Measurements from ENCODE around the gene CAMSAP1.

Gene CAMSAP1

GRCh38 chr9:135885100-135885853, 22.1 kb downstream of the CAMSAP1 start (continued):
- TF ChIP-seq PRDM1 (tag by site-specific recombination; IDR thresholded peaks at IDR 0.05) (peak; percentile 35; the same call in 1 of the 2 replicates), ZBTB17 (tag by site-specific recombination; IDR thresholded peaks at IDR 0.05) (peak; percentile 75), ZNF473 (tag by site-specific recombination; IDR thresholded peaks at IDR 0.05) (no peak), SALL2 (tag by site-specific recombination; IDR thresholded peaks at IDR 0.05; ENCODE audit: borderline replicate concordance) (no peak), ZEB2 (tag by site-specific recombination; IDR thresholded peaks at IDR 0.05) (0 out of 2 replicates have a peak, but pooled peaks have one; percentile 28), TCF7L2 (IDR thresholded peaks at IDR 0.05; ENCODE audit: borderline replicate concordance, low read depth, low read length) (no peak)
- TF ChIP-seq, protein P1, sequence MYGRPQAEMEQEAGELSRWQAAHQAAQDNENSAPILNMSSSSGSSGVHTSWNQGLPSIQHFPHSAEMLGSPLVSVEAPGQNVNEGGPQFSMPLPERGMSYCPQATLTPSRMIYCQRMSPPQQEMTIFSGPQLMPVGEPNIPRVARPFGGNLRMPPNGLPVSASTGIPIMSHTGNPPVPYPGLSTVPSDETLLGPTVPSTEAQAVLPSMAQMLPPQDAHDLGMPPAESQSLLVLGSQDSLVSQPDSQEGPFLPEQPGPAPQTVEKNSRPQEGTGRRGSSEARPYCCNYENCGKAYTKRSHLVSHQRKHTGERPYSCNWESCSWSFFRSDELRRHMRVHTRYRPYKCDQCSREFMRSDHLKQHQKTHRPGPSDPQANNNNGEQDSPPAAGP (tag by site-specific recombination; IDR thresholded peaks at IDR 0.05) = peak; percentile 43

GRCh38 chr9:135884328-135885035, 22.9 kb downstream of the CAMSAP1 start:
- Histone ChIP-seq H3K36me3 (ENCODE audit: control insufficient read depth in 2 of 2, insufficient read depth in 1 of 2, low read length in 2 of 2) (peaks cover 0 to 10% of the 10 kb centered on the region in 2 experiments; a peak in 2 of 3 replicates), H3K4me3 (ENCODE audit: low read depth, low read length) (no peak overlapping the region), H3K27ac (ENCODE audit: extremely low read depth, low read depth, low read length) (no peak overlapping the region), H3K9me3 (ENCODE audit: control insufficient read depth, insufficient read depth, low read depth, low read length) (no peaks in the 10 kb centered on the region), H3K4me1 (ENCODE audit: control insufficient read depth, insufficient read depth, low read length) (peaks cover 8% of the 10 kb centered on the region)
- POLR2A ChIA-PET = interaction anchor here (0.8 kb wide), 1 partner anchor 23 kb away, joined by 3 read pairs; the partner anchor contains the start of gene CAMSAP1
- TF ChIP-seq ZNF600 (tag by site-specific recombination; IDR thresholded peaks at IDR 0.05) (peak; percentile 33; the same call in 1 of the 2 replicates), ZNF248 (tag by site-specific recombination; IDR thresholded peaks at IDR 0.05) (no peak), ZNF501 (tag by site-specific recombination; IDR thresholded peaks at IDR 0.05) (no peak), ZNF629 (tag by site-specific recombination; IDR thresholded peaks at IDR 0.05) (peak; percentile 50; the same call in 1 of the 2 replicates), ZNF670 (tag by site-specific recombination; IDR thresholded peaks at IDR 0.05; ENCODE audit: low read depth) (no peak)
- TF ChIP-seq, protein P2, sequence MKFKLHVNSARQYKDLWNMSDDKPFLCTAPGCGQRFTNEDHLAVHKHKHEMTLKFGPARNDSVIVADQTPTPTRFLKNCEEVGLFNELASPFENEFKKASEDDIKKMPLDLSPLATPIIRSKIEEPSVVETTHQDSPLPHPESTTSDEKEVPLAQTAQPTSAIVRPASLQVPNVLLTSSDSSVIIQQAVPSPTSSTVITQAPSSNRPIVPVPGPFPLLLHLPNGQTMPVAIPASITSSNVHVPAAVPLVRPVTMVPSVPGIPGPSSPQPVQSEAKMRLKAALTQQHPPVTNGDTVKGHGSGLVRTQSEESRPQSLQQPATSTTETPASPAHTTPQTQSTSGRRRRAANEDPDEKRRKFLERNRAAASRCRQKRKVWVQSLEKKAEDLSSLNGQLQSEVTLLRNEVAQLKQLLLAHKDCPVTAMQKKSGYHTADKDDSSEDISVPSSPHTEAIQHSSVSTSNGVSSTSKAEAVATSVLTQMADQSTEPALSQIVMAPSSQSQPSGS (tag by site-specific recombination; IDR thresholded peaks at IDR 0.05; ENCODE audit: low read depth) = peak; percentile 23; the same call in 1 of the 2 replicates
- CTCF ChIA-PET = interaction anchor here (0.6 to 1.3 kb wide), 3 partner anchors 18 to 318 kb away, joined by 3 to 6 read pairs (median 4); no protein-coding TSS in a partner anchor

GRCh38 chr9:135883410-135884089, 23.8 kb downstream of the CAMSAP1 start:
- H3K36me3 ChIP-seq (ENCODE audit: control insufficient read depth in 2 of 2, insufficient read depth in 1 of 2, low read length in 2 of 2) = peaks cover 0 to 10% of the 10 kb centered on the region in 2 experiments; a peak in 2 of 3 replicates
- no peak overlapping the region for H3K27ac ChIP-seq (ENCODE audit: extremely low read depth, low read depth, low read length)
- TF ChIP-seq ZNF19 (tag by site-specific recombination; IDR thresholded peaks at IDR 0.05; ENCODE audit: low read depth) = no peak
- 0 out of 2 replicates have a peak, but pooled peaks have one; percentile 15 for TF ChIP-seq ZFHX2 (tag by site-specific recombination; conservative IDR thresholded peaks at IDR 0.05)
- no peak for TF ChIP-seq ZNF148 (tag by site-specific recombination; IDR thresholded peaks at IDR 0.05; ENCODE audit: borderline replicate concordance)
- TF ChIP-seq, protein P1 (tag by site-specific recombination; IDR thresholded peaks at IDR 0.05) = no peak
- TF ChIP-seq, protein P3, sequence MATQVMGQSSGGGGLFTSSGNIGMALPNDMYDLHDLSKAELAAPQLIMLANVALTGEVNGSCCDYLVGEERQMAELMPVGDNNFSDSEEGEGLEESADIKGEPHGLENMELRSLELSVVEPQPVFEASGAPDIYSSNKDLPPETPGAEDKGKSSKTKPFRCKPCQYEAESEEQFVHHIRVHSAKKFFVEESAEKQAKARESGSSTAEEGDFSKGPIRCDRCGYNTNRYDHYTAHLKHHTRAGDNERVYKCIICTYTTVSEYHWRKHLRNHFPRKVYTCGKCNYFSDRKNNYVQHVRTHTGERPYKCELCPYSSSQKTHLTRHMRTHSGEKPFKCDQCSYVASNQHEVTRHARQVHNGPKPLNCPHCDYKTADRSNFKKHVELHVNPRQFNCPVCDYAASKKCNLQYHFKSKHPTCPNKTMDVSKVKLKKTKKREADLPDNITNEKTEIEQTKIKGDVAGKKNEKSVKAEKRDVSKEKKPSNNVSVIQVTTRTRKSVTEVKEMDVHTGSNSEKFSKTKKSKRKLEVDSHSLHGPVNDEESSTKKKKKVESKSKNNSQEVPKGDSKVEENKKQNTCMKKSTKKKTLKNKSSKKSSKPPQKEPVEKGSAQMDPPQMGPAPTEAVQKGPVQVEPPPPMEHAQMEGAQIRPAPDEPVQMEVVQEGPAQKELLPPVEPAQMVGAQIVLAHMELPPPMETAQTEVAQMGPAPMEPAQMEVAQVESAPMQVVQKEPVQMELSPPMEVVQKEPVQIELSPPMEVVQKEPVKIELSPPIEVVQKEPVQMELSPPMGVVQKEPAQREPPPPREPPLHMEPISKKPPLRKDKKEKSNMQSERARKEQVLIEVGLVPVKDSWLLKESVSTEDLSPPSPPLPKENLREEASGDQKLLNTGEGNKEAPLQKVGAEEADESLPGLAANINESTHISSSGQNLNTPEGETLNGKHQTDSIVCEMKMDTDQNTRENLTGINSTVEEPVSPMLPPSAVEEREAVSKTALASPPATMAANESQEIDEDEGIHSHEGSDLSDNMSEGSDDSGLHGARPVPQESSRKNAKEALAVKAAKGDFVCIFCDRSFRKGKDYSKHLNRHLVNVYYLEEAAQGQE (tag by site-specific recombination; IDR thresholded peaks at IDR 0.05) = no peak
- no peak for TF ChIP-seq ZNF335 (tag by site-specific recombination; conservative IDR thresholded peaks at IDR 0.05)
- H3K9me3 ChIP-seq (ENCODE audit: control insufficient read depth, insufficient read depth, low read depth, low read length) = no peaks in the 10 kb centered on the region
- H3K4me3 ChIP-seq (ENCODE audit: low read depth, low read length) = no peak overlapping the region
- ChIA-PET POLR2A (interaction anchor here (0.8 kb wide), 1 partner anchor 24 kb away, joined by 3 read pairs; the partner anchor contains the start of gene CAMSAP1), CTCF (interaction anchor here (1.1 kb wide), 1 partner anchor 20 kb away, joined by 4 read pairs; no protein-coding TSS in a partner anchor)
- peaks cover 8% of the 10 kb centered on the region for H3K4me1 ChIP-seq (ENCODE audit: control insufficient read depth, insufficient read depth, low read length)
